ENCODE measurements around the gene SLIT3.

DNA sequence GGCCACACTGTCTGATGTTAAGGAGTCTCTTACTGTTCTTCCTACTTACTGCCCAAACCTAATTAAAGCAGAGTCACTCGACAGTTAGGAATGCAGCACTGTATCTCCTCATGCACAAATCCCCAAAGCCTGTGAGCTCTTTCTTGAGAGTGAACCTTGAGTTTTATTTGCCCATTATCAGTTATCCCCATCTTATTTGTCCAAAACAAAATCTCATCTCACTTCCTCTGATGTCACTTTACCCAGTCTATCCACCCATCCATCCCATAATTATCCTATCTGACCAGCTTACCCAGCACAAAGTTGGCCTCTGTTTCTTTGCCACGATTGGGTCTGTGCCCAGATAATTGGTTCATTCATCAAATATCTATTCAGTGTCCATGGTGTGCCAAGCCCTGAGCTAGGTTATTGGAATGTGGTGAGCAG is 250.8 kb downstream of the SLIT3 start:
- no peak for TF ChIP-seq POLR2AphosphoS5 (IDR thresholded peaks at IDR 0.05)
- TF ChIP-seq CTCF (IDR thresholded peaks at IDR 0.05), result no peak
- TF ChIP-seq POLR2A (IDR thresholded peaks at IDR 0.05; ENCODE audit: low read depth), result no peak

Data from esophagus muscularis mucosa (tissue), 3 donors.